ENCODE data around the gene MAPKAPK2. TPM values are rescaled to one million over a fixed set of nuclear protein-coding genes. Genes with fewer than 3 reads are reported as not detected.

Gene MAPKAPK2
- total RNA-seq, 1 donor: 31.0 TPM

DNA sequence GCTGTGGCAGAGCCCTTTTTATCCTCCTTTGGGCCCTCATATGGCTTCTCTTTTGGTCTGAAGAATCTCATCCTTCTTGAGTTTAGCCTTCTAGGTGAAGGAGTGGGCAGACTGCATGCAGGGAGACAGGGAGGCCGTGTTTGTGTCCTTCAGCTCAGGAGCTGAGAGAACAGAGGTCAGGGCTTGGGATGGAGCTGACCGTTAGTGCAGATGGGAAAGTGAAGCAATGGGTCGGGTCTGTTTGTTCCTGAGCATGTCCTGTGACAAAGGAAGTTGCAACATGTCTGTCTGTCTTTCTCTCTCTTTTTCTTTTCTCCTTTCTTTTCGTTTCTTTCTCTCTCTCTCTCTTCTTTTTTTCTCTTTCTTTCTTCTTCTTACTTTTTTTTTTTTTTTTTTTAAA lies 14.9 kb downstream of the MAPKAPK2 start:
- DNase-seq (ENCODE audit: low read depth): no peak
- no peak overlapping the region for H3K4me3 ChIP-seq (ENCODE audit: low read depth, low read length)
- TF ChIP-seq, protein P1, sequence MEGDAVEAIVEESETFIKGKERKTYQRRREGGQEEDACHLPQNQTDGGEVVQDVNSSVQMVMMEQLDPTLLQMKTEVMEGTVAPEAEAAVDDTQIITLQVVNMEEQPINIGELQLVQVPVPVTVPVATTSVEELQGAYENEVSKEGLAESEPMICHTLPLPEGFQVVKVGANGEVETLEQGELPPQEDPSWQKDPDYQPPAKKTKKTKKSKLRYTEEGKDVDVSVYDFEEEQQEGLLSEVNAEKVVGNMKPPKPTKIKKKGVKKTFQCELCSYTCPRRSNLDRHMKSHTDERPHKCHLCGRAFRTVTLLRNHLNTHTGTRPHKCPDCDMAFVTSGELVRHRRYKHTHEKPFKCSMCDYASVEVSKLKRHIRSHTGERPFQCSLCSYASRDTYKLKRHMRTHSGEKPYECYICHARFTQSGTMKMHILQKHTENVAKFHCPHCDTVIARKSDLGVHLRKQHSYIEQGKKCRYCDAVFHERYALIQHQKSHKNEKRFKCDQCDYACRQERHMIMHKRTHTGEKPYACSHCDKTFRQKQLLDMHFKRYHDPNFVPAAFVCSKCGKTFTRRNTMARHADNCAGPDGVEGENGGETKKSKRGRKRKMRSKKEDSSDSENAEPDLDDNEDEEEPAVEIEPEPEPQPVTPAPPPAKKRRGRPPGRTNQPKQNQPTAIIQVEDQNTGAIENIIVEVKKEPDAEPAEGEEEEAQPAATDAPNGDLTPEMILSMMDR (IDR thresholded peaks at IDR 0.05; ENCODE audit: insufficient read depth, low read length): no peak

DNA sequence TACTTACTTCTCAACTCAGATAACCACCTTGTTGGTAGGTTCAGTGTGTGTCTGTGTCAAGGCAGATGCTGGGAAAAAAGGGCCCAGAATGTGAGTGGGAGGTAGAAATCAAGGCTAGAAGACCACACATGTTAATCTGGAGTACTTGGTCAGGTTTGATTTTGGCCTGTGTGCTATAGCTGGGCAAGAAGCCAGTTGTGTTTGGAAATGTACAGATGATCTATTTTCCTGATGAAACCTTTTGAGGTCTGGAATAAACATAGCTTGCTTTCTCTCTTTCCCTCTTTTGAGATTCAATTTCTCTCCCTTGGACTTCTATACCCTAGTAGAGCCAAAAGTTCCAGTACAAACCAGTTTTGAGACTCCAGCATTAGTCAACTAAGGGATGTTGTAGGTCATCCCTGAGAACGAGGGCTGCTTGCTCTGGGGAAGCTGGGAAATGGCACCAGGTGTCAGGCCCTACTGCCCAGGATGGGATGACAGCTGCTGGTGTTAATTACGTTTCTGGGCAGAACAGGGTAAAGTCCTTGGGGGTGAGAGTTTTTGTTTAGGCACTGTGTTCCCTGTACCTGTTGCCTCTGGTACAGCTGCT lies 15.8 kb downstream of the MAPKAPK2 start:
- H3K4me3 ChIP-seq (ENCODE audit: low read depth, low read length): no peak overlapping the region
- TF ChIP-seq, protein P1 (IDR thresholded peaks at IDR 0.05; ENCODE audit: insufficient read depth, low read length): no peak
- DNase-seq (ENCODE audit: low read depth): peak; percentile 59

DNA sequence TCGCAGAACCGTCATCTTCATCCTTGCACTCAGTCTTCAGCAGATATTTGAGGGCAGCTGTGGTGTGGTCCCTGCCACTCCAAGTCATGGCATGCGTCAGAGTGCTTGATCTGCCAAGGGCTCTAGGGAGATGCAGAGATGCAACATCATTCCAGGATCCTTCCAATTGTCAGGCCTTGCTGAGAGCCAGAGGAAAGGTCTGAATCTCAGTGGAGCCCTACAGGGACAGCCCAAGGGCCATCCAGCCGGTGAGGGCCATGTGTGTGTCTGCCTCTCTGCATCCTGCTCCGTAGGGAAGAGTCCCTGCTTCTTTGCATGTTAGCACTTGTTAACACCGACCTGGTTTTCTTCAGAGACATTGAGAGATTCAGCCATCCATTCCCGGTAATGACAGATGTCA lies 17.6 kb downstream of the MAPKAPK2 start:
- DNase-seq (ENCODE audit: low read depth): no peak
- H3K4me3 ChIP-seq (ENCODE audit: low read depth, low read length): no peak overlapping the region
- TF ChIP-seq, protein P1 (IDR thresholded peaks at IDR 0.05; ENCODE audit: insufficient read depth, low read length): no peak

DNA sequence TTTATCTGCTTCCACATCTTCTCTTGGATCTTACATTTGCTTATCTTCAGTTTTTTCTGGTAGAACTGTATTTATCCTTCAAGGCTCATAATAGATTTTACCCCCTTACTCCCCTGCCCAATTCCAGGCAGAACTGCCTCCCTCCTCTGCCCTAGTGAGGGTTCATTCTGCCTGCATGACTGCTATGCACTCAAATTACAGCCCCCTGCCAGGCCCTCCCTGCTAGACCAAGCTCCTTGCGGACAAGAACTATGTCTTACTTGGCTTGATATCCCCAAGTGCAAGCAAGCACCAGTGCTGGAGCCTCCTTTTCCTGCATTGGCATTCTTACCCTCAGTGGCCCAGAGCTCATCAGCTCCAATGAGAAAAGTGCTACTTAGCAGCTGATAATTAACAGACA lies 18.1 kb downstream of the MAPKAPK2 start:
- TF ChIP-seq, protein P1 (IDR thresholded peaks at IDR 0.05; ENCODE audit: insufficient read depth, low read length): no peak
- H3K4me3 ChIP-seq (ENCODE audit: low read depth, low read length): no peak overlapping the region
- DNase-seq (ENCODE audit: low read depth): no peak

DNA sequence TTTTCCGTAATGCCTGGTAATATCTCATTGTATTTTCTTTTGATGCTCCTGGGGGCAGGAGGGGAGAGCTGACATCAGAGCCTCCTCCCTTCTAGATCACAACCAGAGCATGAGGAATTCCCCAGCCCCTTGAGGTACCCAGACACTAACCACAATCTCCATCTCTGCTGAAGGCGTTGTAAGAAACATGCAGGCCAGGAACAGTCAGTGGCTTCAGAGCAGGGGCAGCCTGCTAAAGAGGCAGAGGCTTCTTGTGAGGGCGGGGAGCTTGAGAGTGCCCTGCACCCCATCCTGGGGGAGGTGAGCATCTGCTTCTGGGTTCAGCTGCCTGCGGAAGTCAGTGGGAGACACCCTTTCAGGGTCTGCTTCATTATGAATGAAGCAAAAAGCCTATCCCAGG lies 19.0 kb downstream of the MAPKAPK2 start:
- DNase-seq (ENCODE audit: low read depth): no peak
- H3K4me3 ChIP-seq (ENCODE audit: low read depth, low read length): no peak overlapping the region
- TF ChIP-seq, protein P1 (IDR thresholded peaks at IDR 0.05; ENCODE audit: insufficient read depth, low read length): no peak

DNA sequence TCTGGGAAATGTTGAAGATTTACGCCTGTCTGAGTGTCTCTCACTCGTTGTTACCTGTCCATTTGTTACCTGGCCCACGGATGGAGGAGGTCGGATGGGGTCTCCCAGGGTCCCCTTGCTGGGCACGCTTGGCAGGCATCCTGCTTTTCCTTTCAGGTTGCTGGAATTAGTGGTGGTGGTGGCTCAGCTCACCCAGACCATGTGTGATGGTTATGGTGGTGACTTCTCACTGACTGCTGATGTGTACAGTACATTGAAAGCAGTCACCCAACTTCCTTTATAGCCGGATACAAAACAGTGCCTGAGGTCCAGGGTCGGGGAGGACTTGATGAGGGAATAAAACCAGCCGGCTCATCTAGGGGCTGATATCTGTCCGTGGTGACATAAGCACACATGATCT lies 19.5 kb downstream of the MAPKAPK2 start:
- TF ChIP-seq, protein P1 (IDR thresholded peaks at IDR 0.05; ENCODE audit: insufficient read depth, low read length): no peak
- no peak overlapping the region for H3K4me3 ChIP-seq (ENCODE audit: low read depth, low read length)
- DNase-seq (ENCODE audit: low read depth): no peak

DNA sequence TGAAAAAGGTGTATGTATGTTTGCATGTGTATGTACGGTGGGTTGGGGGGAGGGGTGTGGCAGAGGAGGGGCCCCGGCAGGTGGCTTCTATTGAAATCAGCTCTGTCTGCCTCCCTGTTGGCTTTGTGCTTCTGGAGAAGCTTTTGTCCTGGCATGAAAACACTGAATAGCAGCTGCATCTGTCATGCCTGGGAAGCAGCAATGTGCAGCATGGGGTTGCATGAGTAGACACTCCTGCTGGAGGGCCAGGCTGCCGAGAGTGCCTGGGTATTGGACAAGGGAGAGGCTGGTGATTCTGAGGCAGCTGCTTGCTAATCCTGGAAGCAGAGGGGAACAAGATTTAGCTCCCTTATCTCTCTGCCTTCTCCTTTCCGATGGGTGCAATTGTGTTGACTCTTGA lies 20.5 kb downstream of the MAPKAPK2 start:
- TF ChIP-seq, protein P1 (IDR thresholded peaks at IDR 0.05; ENCODE audit: insufficient read depth, low read length): no peak
- H3K4me3 ChIP-seq (ENCODE audit: low read depth, low read length): no peak overlapping the region
- peak; percentile 81 for DNase-seq (ENCODE audit: low read depth)

All from fibroblast of the aortic adventitia (primary cell).